ENCODE results near the gene TSPAN14. TPM values are rescaled to one million over a fixed set of nuclear protein-coding genes. Genes with fewer than 3 reads are reported as not detected.

Gene TSPAN14
- total RNA-seq, 1 donor = 23.9 TPM

GRCh38 chr10:80528901-80529300 is 74.8 kb downstream of the TSPAN14 start:
- Histone ChIP-seq H3K27ac (ENCODE audit: low read depth, low read length) (no peak overlapping the region), H3K4me2 (ENCODE audit: insufficient read depth, low read length) (no peak overlapping the region), H3K79me2 (ENCODE audit: insufficient read depth, low read length) (no peaks in the 10 kb centered on the region), H2AFZ (ENCODE audit: low read length) (no peak overlapping the region), H3K9me3 (ENCODE audit: low read depth, low read length) (no peaks in the 10 kb centered on the region), H3K4me1 (ENCODE audit: insufficient read depth, low read length) (no peaks in the 10 kb centered on the region), H3K4me3 (ENCODE audit: insufficient read depth, low read length) (no peak overlapping the region), H3K36me3 (ENCODE audit: insufficient read depth, low read length) (no peaks in the 10 kb centered on the region), H4K20me1 (ENCODE audit: insufficient read depth, low read length) (no peaks in the 10 kb centered on the region), H3K27me3 (ENCODE audit: insufficient read depth, low read length) (no peaks in the 10 kb centered on the region)
- DNase-seq (ENCODE audit: insufficient read length, low spot score, missing footprints) = peak; percentile 49
- no peak for TF ChIP-seq CTCF (IDR thresholded peaks at IDR 0.05; ENCODE audit: extremely low read depth, low read depth, low read length)

GRCh38 chr10:80529604-80530003 is 75.5 kb downstream of the TSPAN14 start:
- no peaks in the 10 kb centered on the region for H3K36me3 ChIP-seq (ENCODE audit: insufficient read depth, low read length)
- no peaks in the 10 kb centered on the region for H4K20me1 ChIP-seq (ENCODE audit: insufficient read depth, low read length)
- no peak overlapping the region for H3K4me2 ChIP-seq (ENCODE audit: insufficient read depth, low read length)
- H3K79me2 ChIP-seq (ENCODE audit: insufficient read depth, low read length) = no peaks in the 10 kb centered on the region
- no peaks in the 10 kb centered on the region for H3K4me1 ChIP-seq (ENCODE audit: insufficient read depth, low read length)
- peak; percentile 22 for DNase-seq (ENCODE audit: insufficient read length, low spot score, missing footprints)
- H3K27ac ChIP-seq (ENCODE audit: low read depth, low read length) = no peak overlapping the region
- no peak overlapping the region for H3K4me3 ChIP-seq (ENCODE audit: insufficient read depth, low read length)
- no peak overlapping the region for H2AFZ ChIP-seq (ENCODE audit: low read length)
- H3K9me3 ChIP-seq (ENCODE audit: low read depth, low read length) = no peaks in the 10 kb centered on the region
- no peaks in the 10 kb centered on the region for H3K27me3 ChIP-seq (ENCODE audit: insufficient read depth, low read length)
- TF ChIP-seq CTCF (IDR thresholded peaks at IDR 0.05; ENCODE audit: extremely low read depth, low read depth, low read length) = no peak

- H3K27ac ChIP-seq (ENCODE audit: low read depth, low read length) = no peak overlapping the region
- no peaks in the 10 kb centered on the region for H4K20me1 ChIP-seq (ENCODE audit: insufficient read depth, low read length)
- TF ChIP-seq CTCF (IDR thresholded peaks at IDR 0.05; ENCODE audit: extremely low read depth, low read depth, low read length) = peak; percentile 36
- peak; percentile 91 for DNase-seq (ENCODE audit: insufficient read length, low spot score, missing footprints)
- no peaks in the 10 kb centered on the region for H3K4me1 ChIP-seq (ENCODE audit: insufficient read depth, low read length)
- H3K4me2 ChIP-seq (ENCODE audit: insufficient read depth, low read length) = no peak overlapping the region
- no peak overlapping the region for H3K4me3 ChIP-seq (ENCODE audit: insufficient read depth, low read length)
- H3K27me3 ChIP-seq (ENCODE audit: insufficient read depth, low read length) = no peaks in the 10 kb centered on the region
- no peak overlapping the region for H2AFZ ChIP-seq (ENCODE audit: low read length)
- no peaks in the 10 kb centered on the region for H3K79me2 ChIP-seq (ENCODE audit: insufficient read depth, low read length)
- no peaks in the 10 kb centered on the region for H3K36me3 ChIP-seq (ENCODE audit: insufficient read depth, low read length)
- no peaks in the 10 kb centered on the region for H3K9me3 ChIP-seq (ENCODE audit: low read depth, low read length)
Measured at GRCh38 chr10:80530251-80530650, 76.1 kb downstream of the TSPAN14 start.

GRCh38 chr10:80530816-80531215 is 76.7 kb downstream of the TSPAN14 start:
- no peaks in the 10 kb centered on the region for H3K9me3 ChIP-seq (ENCODE audit: low read depth, low read length)
- H3K4me3 ChIP-seq (ENCODE audit: insufficient read depth, low read length) = no peak overlapping the region
- no peaks in the 10 kb centered on the region for H3K36me3 ChIP-seq (ENCODE audit: insufficient read depth, low read length)
- H3K4me2 ChIP-seq (ENCODE audit: insufficient read depth, low read length) = no peak overlapping the region
- no peak overlapping the region for H3K27ac ChIP-seq (ENCODE audit: low read depth, low read length)
- peak; percentile 50 for DNase-seq (ENCODE audit: insufficient read length, low spot score, missing footprints)
- no peaks in the 10 kb centered on the region for H3K79me2 ChIP-seq (ENCODE audit: insufficient read depth, low read length)
- no peaks in the 10 kb centered on the region for H3K4me1 ChIP-seq (ENCODE audit: insufficient read depth, low read length)
- H2AFZ ChIP-seq (ENCODE audit: low read length) = no peak overlapping the region
- H4K20me1 ChIP-seq (ENCODE audit: insufficient read depth, low read length) = no peaks in the 10 kb centered on the region
- H3K27me3 ChIP-seq (ENCODE audit: insufficient read depth, low read length) = no peaks in the 10 kb centered on the region
- no peak for TF ChIP-seq CTCF (IDR thresholded peaks at IDR 0.05; ENCODE audit: extremely low read depth, low read depth, low read length)

Data from osteoblast (primary cell).